C4-2B (cell line): ENCODE data around the gene KRTAP19-4.

Source experiments
- CTCF ChIP-seq: fragments of 450-650 bp; conservative IDR thresholded peaks from 2 replicates; pipeline ENCODE4 v1.5.1; 2017; ENCODE audit warnings: mild to moderate bottlenecking
- ZFX ChIP-seq: fragments of 450-650 bp; IDR thresholded peaks from 2 replicates; pipeline ENCODE4 v1.6.1; 2017

- TF ChIP-seq CTCF (no peak), ZFX (no peak)
Measured at GRCh38 chr21:30502041-30502440, 5.1 kb upstream of the KRTAP19-4 start, which contains the start of gene KRTAP19-5.
